Activated T-helper 17 cell treated with anti-CD3 and anti-CD28 coated beads, Interleukin-2, amount 50 U/mL, for 72 hours (primary cell): ENCODE results near the gene TRAPPC3. TPM values are rescaled to one million over a fixed set of nuclear protein-coding genes. Genes with fewer than 3 reads are reported as not detected.
A peak's percentile ranks its signal among the peaks of the same experiment; 100 is the strongest.

Experiments
- ATAC-seq: fragments of 150-1000 bp; cut with Tn5 transposase; replicated peaks from 2 replicates; pipeline ENCODE4 v1.10.0; 2021; ENCODE audit warnings: mild to moderate bottlenecking, moderate library complexity
- H3K27ac Mint-ChIP-seq: one replicate; pipeline ENCODE4 v1.8.0; 2022; ENCODE audit warnings: mixed read lengths
- H3K27me3 Mint-ChIP-seq: one replicate; pipeline ENCODE4 v1.8.0; 2022; ENCODE audit warnings: mixed read lengths
- H3K36me3 Mint-ChIP-seq: one replicate; pipeline ENCODE4 v1.8.0; 2022; ENCODE audit warnings: low read depth, mild to moderate bottlenecking, mixed read lengths
- H3K4me1 Mint-ChIP-seq: one replicate; pipeline ENCODE4 v1.8.0; 2022; ENCODE audit warnings: mixed read lengths
- H3K4me3 Mint-ChIP-seq: one replicate; pipeline ENCODE4 v1.8.0; 2022; ENCODE audit warnings: mild to moderate bottlenecking, mixed read lengths
- H3K9me3 Mint-ChIP-seq: one replicate; pipeline ENCODE4 v1.8.0; 2022; ENCODE audit warnings: mixed read lengths
- total RNA-seq, 2 donors: library from RNA; stranded (reverse); gene quantifications; one replicate each; pipeline ENCODE4 v1.2.3, GENCODE V29; 2022

The TRAPPC3 gene
- total RNA-seq, 2 donors from 2014 or later = 47.8 to 72.6 TPM

DNA sequence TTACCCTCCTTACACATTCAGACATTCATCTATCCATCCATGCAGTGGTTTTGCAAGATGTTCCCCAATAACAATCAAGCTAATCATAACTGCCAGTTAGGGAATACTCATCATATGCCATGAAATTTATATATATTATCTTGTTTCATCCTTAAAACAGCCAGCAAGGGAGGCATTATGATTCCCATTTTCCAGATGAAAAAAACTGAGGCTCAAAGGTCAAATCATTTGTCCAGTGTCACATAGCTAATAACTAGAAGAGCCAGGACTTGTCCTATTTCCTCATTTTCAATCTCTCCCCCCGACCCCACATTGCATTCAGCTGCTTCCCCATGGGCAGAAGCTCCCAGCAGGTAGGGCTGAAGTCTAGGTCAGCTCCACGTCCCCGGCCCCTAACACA, 17.3 kb downstream of the TRAPPC3 start:
- H3K36me3 Mint-ChIP-seq = peaks cover 11% of the 10 kb centered on the region
- no peak overlapping the region for H3K4me3 Mint-ChIP-seq
- ATAC-seq = no peak
- no peaks in the 10 kb centered on the region for H3K27me3 Mint-ChIP-seq
- H3K9me3 Mint-ChIP-seq = no peaks in the 10 kb centered on the region
- no peaks in the 10 kb centered on the region for H3K4me1 Mint-ChIP-seq
- H3K27ac Mint-ChIP-seq = no peak overlapping the region

DNA sequence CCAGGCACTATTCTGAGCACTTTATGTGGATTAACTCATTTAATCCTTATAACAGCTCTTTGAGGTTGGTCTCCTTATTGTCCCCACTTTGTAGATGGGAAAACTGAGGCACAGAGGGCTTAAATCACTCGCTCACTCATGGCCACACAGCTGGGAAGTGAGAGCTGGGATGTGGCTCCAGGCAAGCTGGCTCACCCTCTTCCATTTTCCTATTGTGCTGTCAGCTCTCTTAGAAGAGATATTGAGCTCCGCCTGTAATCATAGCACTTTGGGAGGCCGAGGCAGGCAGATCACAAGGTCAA, 20.4 kb downstream of the TRAPPC3 start:
- H3K9me3 Mint-ChIP-seq = no peaks in the 10 kb centered on the region
- peaks cover 19% of the 10 kb centered on the region for H3K27me3 Mint-ChIP-seq
- no peak overlapping the region for H3K27ac Mint-ChIP-seq
- ATAC-seq = no peak
- peaks cover 11% of the 10 kb centered on the region for H3K4me1 Mint-ChIP-seq
- H3K4me3 Mint-ChIP-seq = no peak overlapping the region
- H3K36me3 Mint-ChIP-seq = no peaks in the 10 kb centered on the region

DNA sequence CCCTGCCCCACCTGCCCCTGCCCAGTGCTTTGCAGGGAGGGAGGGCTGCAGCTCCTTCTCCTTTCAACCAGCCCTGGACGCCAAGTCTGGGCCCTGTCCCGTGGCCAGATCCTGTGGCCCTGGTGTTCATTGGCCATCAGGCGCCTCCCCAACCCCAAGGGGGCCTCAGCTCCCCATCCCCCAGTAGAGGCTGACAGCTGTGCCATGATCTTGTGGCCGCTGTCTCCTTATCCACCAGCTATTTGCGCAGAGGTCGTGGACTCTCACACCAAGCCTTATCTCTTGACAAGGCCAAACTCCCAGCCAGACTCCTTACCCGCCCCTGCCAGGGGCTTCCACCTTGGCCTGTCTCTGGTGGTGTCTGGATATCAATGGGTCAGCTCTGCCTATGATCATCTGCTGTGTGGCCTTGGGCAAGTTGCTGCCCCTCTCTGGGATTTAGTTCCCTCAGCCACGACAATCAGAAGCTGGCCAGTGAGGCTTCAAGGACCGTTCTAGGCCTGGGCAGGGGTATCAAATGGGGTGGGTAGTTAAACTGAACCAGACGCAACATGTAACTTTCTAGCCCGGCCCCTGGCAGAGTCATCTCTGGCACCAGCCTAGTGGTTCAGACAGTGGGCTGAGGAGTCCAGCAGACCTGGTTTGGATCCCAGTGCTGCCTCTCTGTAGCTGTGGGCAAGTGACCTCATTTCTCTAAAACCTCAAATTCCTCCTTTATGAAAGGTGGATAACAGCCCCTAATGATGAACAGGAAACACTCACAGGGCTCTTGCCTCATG, 21.0 kb downstream of the TRAPPC3 start:
- H3K9me3 Mint-ChIP-seq = no peaks in the 10 kb centered on the region
- H3K27me3 Mint-ChIP-seq = peaks cover 23% of the 10 kb centered on the region
- H3K27ac Mint-ChIP-seq = no peak overlapping the region
- no peak for ATAC-seq
- H3K4me1 Mint-ChIP-seq = peaks cover 15% of the 10 kb centered on the region
- H3K4me3 Mint-ChIP-seq = no peak overlapping the region
- no peaks in the 10 kb centered on the region for H3K36me3 Mint-ChIP-seq

DNA sequence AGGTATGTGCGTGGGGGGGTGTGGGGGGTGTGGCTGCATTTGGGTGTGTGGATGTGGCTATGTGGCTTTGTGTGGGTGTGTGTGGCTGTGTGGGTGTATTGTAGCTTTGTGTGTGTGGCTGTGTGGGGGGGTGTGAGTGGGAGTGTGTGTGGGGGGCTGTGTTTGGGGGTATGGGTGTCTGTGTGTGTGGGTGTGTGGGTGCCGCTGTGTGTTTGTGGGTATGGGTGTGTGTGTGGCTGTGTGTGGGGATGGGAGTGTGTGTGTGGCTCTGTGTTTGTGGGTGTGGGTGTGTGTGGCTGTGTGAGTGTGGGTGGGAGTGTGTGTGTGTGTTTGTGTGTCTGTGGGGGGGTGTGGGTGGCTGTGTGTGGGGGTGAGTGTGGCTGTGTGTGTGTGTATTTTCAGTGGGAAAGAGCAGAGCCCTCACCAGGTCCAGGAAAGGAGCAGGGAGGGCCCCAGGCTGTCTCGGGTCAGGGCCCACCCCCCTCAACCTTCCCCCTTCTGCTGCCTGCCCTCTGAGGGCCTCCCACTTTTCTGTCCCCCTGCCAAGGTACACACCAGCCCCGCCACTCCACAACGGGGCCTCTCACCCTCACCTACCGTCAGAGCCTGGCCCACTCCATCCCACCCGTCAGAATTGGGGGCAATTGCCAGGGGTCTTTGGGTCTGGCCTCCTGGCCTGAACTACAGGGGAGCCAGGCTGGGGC, 22.3 kb downstream of the TRAPPC3 start:
- H3K27me3 Mint-ChIP-seq = peaks cover 37% of the 10 kb centered on the region
- no peaks in the 10 kb centered on the region for H3K9me3 Mint-ChIP-seq
- H3K36me3 Mint-ChIP-seq = no peaks in the 10 kb centered on the region
- no peak overlapping the region for H3K27ac Mint-ChIP-seq
- peaks cover 22% of the 10 kb centered on the region for H3K4me1 Mint-ChIP-seq
- H3K4me3 Mint-ChIP-seq = peak overlapping the region; percentile 31
- ATAC-seq = no peak

DNA sequence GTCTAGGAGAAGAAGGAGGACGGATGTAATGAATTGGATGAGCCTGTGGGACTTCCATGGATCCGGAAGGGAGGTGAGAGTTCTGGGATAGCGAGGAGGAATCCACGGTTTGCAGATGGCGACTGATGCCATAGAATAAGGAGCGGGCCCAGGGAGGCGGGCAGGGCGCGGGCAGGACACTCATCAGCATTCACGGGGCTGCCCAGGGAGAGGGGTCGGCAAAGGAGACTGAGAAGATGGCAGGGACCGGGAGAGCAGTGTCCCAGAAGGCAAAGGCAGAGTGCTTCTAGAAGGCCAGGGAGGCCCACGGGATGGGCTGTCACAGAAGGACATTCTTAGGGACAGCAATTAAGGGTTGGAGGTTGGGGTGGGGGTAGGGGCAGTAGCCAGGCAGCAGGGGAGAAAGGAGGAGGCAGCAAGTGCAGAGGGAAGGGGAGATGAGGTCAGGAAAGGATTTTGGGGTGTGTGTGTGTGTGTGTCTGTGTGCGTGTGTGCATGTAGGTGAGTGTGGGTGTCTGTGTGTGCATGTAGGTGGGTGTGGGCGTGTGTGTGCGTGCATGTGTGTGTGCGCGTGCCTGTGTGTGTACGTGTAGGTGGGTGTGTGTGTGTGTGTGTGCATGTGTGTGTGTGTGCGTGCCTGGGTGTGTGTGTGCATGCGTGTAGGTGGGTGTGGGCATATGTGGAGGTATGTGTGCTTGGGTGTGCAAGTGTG, 23.1 kb downstream of the TRAPPC3 start:
- Mint-ChIP-seq H3K27me3 (peaks cover 39% of the 10 kb centered on the region), H3K4me3 (peak overlapping the region; percentile 31), H3K36me3 (no peaks in the 10 kb centered on the region), H3K4me1 (peaks cover 22% of the 10 kb centered on the region), H3K27ac (no peak overlapping the region), H3K9me3 (no peaks in the 10 kb centered on the region)
- ATAC-seq = no peak

DNA sequence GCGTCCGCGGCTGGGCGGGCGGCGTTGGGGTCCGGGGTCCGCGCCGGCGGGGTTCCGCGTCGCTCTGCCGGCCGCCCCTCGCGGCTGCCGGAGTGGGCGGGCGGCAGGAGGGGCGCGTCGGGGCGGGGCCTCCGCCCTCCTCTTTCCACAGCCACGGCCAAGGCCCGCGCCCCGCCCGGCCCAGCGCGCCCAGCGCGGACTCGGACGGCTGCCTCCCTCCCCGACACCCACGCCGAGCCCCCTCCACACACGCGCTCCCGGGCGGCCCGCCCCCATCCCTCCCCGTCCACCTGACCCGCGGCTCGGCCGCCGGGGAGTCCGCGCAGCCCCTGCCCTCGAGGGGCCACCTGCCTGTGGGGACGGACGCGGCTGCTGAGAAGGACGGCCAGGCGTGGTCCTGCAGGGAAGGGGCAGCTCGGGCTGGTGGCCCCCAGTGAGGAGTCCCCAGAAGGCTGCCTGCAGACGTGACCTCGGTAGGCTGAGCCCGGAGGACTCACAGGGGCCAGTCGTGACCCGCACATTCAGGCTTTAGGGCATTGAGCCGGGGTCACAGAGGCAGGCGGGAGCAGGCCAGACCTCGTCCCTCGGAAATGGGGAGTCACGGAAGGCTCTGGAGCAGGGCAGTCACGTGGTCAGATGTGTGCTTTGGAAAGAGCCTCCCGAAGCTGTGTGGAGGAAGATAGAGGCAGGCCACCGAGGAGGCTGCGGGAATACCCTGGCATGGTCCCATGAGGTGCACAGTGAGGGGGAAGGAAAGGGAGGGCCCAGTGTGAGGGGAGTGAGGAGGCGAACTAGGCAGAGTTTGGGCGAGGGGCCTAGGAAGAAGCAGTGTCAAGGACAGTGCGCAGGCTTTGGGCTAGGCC, 23.9 kb downstream of the TRAPPC3 start, which contains the start of gene COL8A2:
TSS of gene COL8A2 (minus strand) at position 94 of the 863 bp plus-strand sequence. CDS start 24,980 bp downstream, outside the sequence.
- Mint-ChIP-seq H3K9me3 (no peaks in the 10 kb centered on the region), H3K4me1 (peaks cover 22% of the 10 kb centered on the region), H3K27ac (no peak within 1 kb of the TSS), H3K4me3 (peak within 1 kb of the TSS; percentile 51), H3K36me3 (no peaks in the 10 kb centered on the region), H3K27me3 (peaks cover 39% of the 10 kb centered on the region)
- no peak for ATAC-seq

DNA sequence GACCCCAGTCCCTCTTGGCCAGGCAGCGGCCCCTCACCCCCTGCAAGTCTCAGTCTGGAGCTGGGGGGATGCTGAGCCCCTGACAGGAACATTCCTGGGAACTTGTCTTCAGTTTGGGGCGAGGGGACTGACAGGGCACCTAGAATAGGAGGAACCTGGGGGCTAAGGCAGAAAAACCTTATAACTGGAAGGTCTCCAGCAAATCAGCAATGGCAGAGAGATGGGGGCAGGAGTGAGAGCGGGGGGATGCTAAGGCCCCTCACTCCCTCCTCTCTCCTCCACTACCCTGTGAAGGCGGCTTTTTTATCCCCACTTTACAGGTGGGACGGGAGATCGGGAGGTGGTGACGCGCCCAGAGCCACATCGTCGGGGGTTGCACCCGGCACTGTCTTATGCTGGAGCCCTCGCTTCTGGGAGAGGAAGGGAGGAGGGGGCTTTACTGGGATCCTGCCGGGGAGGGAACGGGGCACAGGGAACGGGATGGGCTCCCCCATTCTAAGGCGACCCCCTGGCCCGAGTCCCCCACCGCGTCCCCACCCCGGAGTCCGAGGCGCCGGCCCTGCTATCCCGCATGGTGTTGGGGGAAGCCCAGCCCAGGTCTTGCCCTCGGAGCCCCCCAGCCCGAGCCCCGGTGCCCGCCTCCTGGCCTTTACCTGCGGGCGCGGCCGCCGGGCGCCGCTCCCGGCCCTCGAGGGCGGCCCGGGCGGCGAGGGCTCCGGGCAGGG, 24.7 kb downstream of the TRAPPC3 start:
- Mint-ChIP-seq H3K27ac (no peak overlapping the region), H3K4me1 (peaks cover 22% of the 10 kb centered on the region), H3K36me3 (no peaks in the 10 kb centered on the region), H3K27me3 (peaks cover 42% of the 10 kb centered on the region), H3K4me3 (peak overlapping the region; percentile 51), H3K9me3 (no peaks in the 10 kb centered on the region)
- ATAC-seq = no peak

DNA sequence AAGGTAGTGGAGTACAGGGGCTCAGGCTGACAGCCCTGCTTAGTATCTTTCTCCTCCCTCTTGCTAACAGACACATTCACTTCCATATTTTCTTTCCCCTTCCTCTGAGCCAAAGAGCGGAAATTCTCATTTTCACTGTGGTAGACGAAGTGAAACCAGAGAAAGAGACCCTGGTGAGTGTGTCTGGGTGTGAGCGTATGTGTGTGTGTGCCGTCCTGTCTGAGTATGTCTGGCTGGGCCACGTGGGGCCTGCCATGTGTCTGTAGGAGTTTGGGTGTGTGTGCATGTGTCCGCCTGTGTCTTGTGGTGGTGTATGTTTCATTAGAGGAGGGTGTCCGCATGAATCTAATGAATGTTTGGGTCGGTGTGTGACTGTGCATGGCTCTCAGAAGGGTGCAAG, 25.9 kb downstream of the TRAPPC3 start:
- H3K4me3 Mint-ChIP-seq = no peak overlapping the region
- H3K9me3 Mint-ChIP-seq = no peaks in the 10 kb centered on the region
- no peak overlapping the region for H3K27ac Mint-ChIP-seq
- H3K36me3 Mint-ChIP-seq = no peaks in the 10 kb centered on the region
- H3K4me1 Mint-ChIP-seq = peaks cover 22% of the 10 kb centered on the region
- no peak for ATAC-seq
- peaks cover 42% of the 10 kb centered on the region for H3K27me3 Mint-ChIP-seq

DNA sequence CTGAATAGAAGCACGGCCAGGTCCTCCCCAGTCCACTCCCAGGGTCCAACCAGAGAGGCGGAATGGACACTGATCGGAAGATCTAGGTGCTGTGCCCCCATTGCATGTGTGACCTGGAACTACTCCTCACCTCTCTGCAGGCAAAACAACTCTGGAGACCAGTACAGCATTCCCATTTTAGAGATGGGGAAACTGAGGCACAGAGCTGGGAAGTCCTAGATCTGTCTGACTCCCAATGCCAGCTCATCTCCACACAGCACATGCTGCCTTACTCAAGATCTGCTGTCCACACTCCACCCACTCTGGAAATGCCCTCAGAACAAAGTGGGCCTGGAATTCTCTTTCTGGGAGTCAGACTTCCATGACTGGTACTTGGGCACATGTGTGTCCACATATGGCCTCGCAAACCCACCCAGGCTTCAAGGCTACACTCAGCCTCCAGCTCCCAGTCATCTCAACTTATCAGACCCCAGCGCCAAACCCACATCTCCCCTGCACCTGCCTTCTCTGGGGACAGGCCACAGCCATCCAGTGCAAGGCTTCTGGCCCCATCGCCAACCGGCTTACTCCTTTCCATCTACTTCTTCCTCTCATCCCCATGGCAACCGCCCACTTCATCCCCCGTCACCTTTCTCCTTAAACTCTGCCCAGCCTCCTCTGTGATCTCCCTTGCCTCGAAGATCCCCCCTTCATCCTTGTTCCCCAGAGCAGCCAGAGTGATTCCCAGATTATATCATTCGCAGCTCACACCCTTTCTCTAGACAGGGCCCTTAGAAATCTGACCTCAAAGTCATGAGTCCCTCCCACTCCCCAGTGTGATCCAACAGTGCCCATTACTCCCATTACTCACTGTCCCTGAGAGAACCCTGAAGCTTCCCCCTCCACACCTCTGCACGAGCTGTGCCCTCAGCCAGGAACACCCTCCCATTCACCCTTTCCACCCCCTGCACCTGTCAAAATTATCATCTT, 26.9 kb downstream of the TRAPPC3 start:
- ATAC-seq = no peak
- no peak overlapping the region for H3K4me3 Mint-ChIP-seq
- H3K9me3 Mint-ChIP-seq = no peaks in the 10 kb centered on the region
- H3K27me3 Mint-ChIP-seq = peaks cover 42% of the 10 kb centered on the region
- H3K27ac Mint-ChIP-seq = no peak overlapping the region
- peaks cover 22% of the 10 kb centered on the region for H3K4me1 Mint-ChIP-seq
- no peaks in the 10 kb centered on the region for H3K36me3 Mint-ChIP-seq

DNA sequence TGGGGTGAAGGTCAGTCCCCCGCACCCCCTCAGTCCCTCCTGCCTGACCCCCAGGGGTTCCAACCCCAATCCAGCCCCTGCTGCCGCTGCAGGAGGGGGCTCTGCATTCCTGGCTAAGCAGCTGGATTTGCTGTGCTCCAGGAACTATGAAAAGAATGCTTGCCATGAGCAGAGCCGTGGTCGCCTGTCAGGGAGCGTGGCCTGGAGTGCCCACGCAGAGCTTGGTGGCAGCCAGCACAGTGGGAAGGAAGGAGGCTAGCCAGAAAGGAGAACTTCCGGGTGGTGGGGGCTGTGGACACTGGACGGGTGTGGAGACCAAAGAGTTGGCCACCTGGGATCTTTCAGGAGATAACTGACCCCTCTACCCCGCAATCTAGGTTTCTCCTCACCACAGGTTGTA, 29.8 kb downstream of the TRAPPC3 start:
- Mint-ChIP-seq H3K36me3 (no peaks in the 10 kb centered on the region), H3K9me3 (no peaks in the 10 kb centered on the region), H3K27ac (no peak overlapping the region), H3K4me1 (peaks cover 11% of the 10 kb centered on the region), H3K4me3 (no peak overlapping the region), H3K27me3 (peaks cover 28% of the 10 kb centered on the region)
- no peak for ATAC-seq

DNA sequence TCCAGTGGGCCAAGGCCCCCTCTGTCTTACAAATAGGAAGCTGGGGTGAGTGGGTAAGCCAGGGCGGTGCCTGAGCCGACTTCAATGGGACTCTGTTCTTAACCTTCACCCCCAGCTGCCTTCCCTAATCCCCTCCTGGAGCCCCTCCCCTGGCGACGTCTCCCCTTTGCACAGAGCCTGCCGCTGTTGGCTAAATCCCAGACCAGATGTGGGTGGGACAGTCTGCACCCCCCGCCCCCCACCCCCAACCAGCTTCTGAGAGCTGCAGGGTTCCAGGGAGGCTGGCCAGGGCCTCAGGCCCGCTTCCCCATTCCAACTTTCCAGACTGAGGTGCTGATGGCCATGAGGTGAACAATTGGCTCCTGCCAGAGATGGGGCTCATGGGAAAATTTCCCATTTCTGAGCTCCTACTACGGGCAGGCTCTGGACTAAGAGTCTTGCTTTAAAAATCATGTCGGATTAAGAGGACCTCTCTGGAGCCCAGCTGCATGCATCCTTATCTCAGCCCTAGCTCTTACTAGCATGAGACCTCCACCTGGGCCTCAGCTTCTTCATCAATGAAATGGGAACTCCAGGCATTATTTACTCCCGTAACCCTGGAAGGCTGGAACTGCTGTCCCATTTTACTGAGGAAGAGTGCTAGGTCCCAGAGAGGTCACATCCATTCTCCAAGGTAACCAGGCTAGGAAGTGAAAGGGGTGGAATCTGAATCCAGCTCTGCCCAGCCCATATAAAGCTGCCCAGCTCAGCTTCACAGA, 30.7 kb downstream of the TRAPPC3 start:
- H3K36me3 Mint-ChIP-seq = no peaks in the 10 kb centered on the region
- ATAC-seq = no peak
- H3K4me3 Mint-ChIP-seq = no peak overlapping the region
- no peaks in the 10 kb centered on the region for H3K9me3 Mint-ChIP-seq
- no peak overlapping the region for H3K27ac Mint-ChIP-seq
- peaks cover 10% of the 10 kb centered on the region for H3K4me1 Mint-ChIP-seq
- peaks cover 21% of the 10 kb centered on the region for H3K27me3 Mint-ChIP-seq

DNA sequence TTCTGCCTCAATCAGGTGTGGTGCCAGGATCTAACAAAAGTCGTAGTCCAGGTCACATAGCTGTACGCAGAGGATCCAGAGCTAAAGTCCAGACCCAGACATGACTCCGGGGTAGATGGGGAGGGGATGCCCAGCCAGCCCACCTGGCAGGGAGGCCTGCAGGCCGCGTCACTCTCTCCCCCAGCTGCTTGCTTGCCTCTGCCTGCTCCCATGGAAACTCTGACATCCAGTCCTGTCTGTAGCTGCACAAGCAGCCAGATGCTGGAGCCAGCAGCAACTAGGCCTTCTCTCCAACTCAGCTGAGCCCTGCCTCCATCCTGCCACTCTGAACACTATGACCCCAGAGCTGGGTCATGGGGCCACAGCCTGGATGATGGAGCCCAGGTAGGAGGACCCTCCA, 32.4 kb downstream of the TRAPPC3 start:
- H3K27ac Mint-ChIP-seq = no peak overlapping the region
- peaks cover 4% of the 10 kb centered on the region for H3K27me3 Mint-ChIP-seq
- no peaks in the 10 kb centered on the region for H3K36me3 Mint-ChIP-seq
- H3K4me1 Mint-ChIP-seq = no peaks in the 10 kb centered on the region
- no peak overlapping the region for H3K4me3 Mint-ChIP-seq
- no peaks in the 10 kb centered on the region for H3K9me3 Mint-ChIP-seq
- ATAC-seq = no peak
